Colonic mucosa (tissue), 4 donors: ENCODE measurements around the gene POLD3. TPM values are rescaled to one million over a fixed set of nuclear protein-coding genes. Genes with fewer than 3 reads are reported as not detected.

ENCODE experiments used
- DNase-seq: peaks from one replicate; pipeline ENCODE4 v3.0.0-alpha.2; 2020
- H3K27ac ChIP-seq: fragments of 200-600 bp; one replicate; pipeline ENCODE4 v1.8.0; 2021
- H3K27me3 ChIP-seq: fragments of 200-600 bp; one replicate; pipeline ENCODE4 v1.8.0; 2021
- H3K36me3 ChIP-seq: fragments of 200-600 bp; one replicate; pipeline ENCODE4 v1.8.0; 2021
- H3K4me1 ChIP-seq: fragments of 200-600 bp; one replicate; pipeline ENCODE4 v1.8.0; 2021; ENCODE audit warnings: mild to moderate bottlenecking
- H3K4me3 ChIP-seq: fragments of 200-600 bp; one replicate; pipeline ENCODE4 v1.8.0; 2021
- H3K9ac ChIP-seq, 2 donors: one replicate each; pipeline ENCODE4 v1.7.0; 2013; ENCODE audit warnings: control low read depth in 2 of 2, low read depth in 2 of 2, low read length in 2 of 2
- H3K9me3 ChIP-seq: fragments of 200-600 bp; one replicate; pipeline ENCODE4 v1.8.0; 2021
- CTCF ChIP-seq: fragments of 200-600 bp; IDR thresholded peaks from one replicate; pipeline ENCODE4 v1.8.0; 2022; ENCODE audit warnings: antibody characterized with exemption, mild to moderate bottlenecking
- intact Hi-C: fragments of 100-400 bp; cut with DNase I; formaldehyde crosslinking; loops from one replicate; pipeline ENCODE4 v1.14.1; 2022
- total RNA-seq, 2 donors: library from RNA; stranded (reverse); fragmentation: NEBNext Ultra II Directional in 1 of 2; extraction: Animal tissue kit (Norgen Biotek cat#: 25700) in 1 of 2; gene quantifications; one replicate each; pipeline ENCODE4 v1.2.1, GENCODE V29; 2021
- donor health status: healthy.
- donor health status: DM: no; HTN: no; CAD: no.
- donor health status: DM: no; HTN: no; CAD: no.

The POLD3 gene
- total RNA-seq, result 10 to 100 TPM; 20.0 to 33.9 TPM

GRCh38 chr11:74592441-74593362 is at the start of gene POLD3:
Gene POLD3, plus strand, starts transcription at chr11:74592582. Its CDS starts 77 bp downstream, at chr11:74592659.
- H3K27ac ChIP-seq, result peak within 1 kb of the TSS; percentile 69
- no peaks in the 10 kb centered on the region for H3K36me3 ChIP-seq
- H3K4me3 ChIP-seq, result peak within 1 kb of the TSS; percentile 84
- intact Hi-C loops, result no loop called here
- peaks cover 8% of the 10 kb centered on the region for H3K4me1 ChIP-seq
- peak within 1 kb of the TSS; percentile 88 to 95 for H3K9ac ChIP-seq
- no peak for TF ChIP-seq CTCF
- no peaks in the 10 kb centered on the region for H3K27me3 ChIP-seq
- peak; percentile 99 for DNase-seq
- H3K9me3 ChIP-seq, result no peaks in the 10 kb centered on the region

- DNase-seq, result no peak
- intact Hi-C loops, result no loop called here
- Histone ChIP-seq H3K4me1 (no peaks in the 10 kb centered on the region), H3K36me3 (no peaks in the 10 kb centered on the region), H3K27me3 (no peaks in the 10 kb centered on the region), H3K9ac (no peak overlapping the region), H3K27ac (no peak overlapping the region), H3K9me3 (no peaks in the 10 kb centered on the region), H3K4me3 (no peak overlapping the region)
- TF ChIP-seq CTCF, result no peak
Observed at GRCh38 chr11:74543991-74544390, 48.4 kb upstream of the POLD3 start.

GRCh38 chr11:74546752-74547151 is 45.6 kb upstream of the POLD3 start:
- no peak overlapping the region for H3K27ac ChIP-seq
- no peaks in the 10 kb centered on the region for H3K4me1 ChIP-seq
- H3K9ac ChIP-seq, result no peak overlapping the region
- intact Hi-C loops, result no loop called here
- peak; percentile 89 for DNase-seq
- H3K36me3 ChIP-seq, result no peaks in the 10 kb centered on the region
- no peak for TF ChIP-seq CTCF
- no peaks in the 10 kb centered on the region for H3K27me3 ChIP-seq
- H3K4me3 ChIP-seq, result no peak overlapping the region
- H3K9me3 ChIP-seq, result no peaks in the 10 kb centered on the region

- Histone ChIP-seq H3K36me3 (no peaks in the 10 kb centered on the region), H3K27ac (no peak overlapping the region), H3K27me3 (no peaks in the 10 kb centered on the region), H3K9me3 (no peaks in the 10 kb centered on the region), H3K4me1 (no peaks in the 10 kb centered on the region), H3K9ac (no peak overlapping the region), H3K4me3 (no peak overlapping the region)
- intact Hi-C loops, result no loop called here
- TF ChIP-seq CTCF, result no peak
- no peak for DNase-seq
Observed at GRCh38 chr11:74550991-74551753, 41.2 kb upstream of the POLD3 start.

GRCh38 chr11:74551754-74552145 is 40.6 kb upstream of the POLD3 start:
- Histone ChIP-seq H3K9me3 (no peaks in the 10 kb centered on the region), H3K27ac (no peak overlapping the region), H3K9ac (no peak overlapping the region), H3K27me3 (no peaks in the 10 kb centered on the region), H3K4me1 (no peaks in the 10 kb centered on the region), H3K4me3 (no peak overlapping the region), H3K36me3 (no peaks in the 10 kb centered on the region)
- DNase-seq, result no peak
- intact Hi-C loops, result no loop called here
- TF ChIP-seq CTCF, result no peak
